Neural cell (in vitro differentiated cells): Measurements from ENCODE around the gene RBBP8NL. TPM values are rescaled to one million over a fixed set of nuclear protein-coding genes. Genes with fewer than 3 reads are reported as not detected.

ENCODE experiments used
- H2AFZ ChIP-seq: fragments of 200-600, 300-800 bp; sonication (generic), shearing (Covaris generic); 2 replicates; pipeline ENCODE4 v1.6.0; 2014; ENCODE audit warnings: low read depth, mild to moderate bottlenecking, antibody characterized with exemption, low read length, moderate library complexity
- H3F3A ChIP-seq: fragments of 200-600 bp; shearing (Covaris generic); 2 replicates; pipeline ENCODE4 v1.6.1; 2016; ENCODE audit warnings: mild to moderate bottlenecking, moderate library complexity, mixed read lengths, antibody characterized with exemption, low read length; ENCODE audit not compliant: insufficient read depth, poor library complexity, severe bottlenecking
- H3K27ac ChIP-seq: fragments of 200-600, 300-800 bp; sonication (generic), shearing (Covaris generic); 2 replicates; pipeline ENCODE4 v1.5.1; 2014; ENCODE audit warnings: mild to moderate bottlenecking, low read length, moderate library complexity
- H3K27me3 ChIP-seq: fragments of 300-800, 200-600 bp; sonication (generic), shearing (Covaris generic); 2 replicates; pipeline ENCODE4 v1.6.0; 2014; ENCODE audit warnings: mild to moderate bottlenecking, low read depth, low read length, moderate library complexity; ENCODE audit not compliant: insufficient read depth
- H3K36me3 ChIP-seq: fragments of 300-800, 200-600 bp; sonication (generic), shearing (Covaris generic); 2 replicates; pipeline ENCODE4 v1.5.1; 2014; ENCODE audit warnings: mild to moderate bottlenecking, antibody characterized with exemption, low read length, moderate library complexity; ENCODE audit not compliant: insufficient read depth
- H3K4me2 ChIP-seq: fragments of 300-800, 200-600 bp; sonication (generic), shearing (Covaris generic); 2 replicates; pipeline ENCODE4 v1.6.0; 2014; ENCODE audit warnings: mild to moderate bottlenecking, low read length
- H3K4me3 ChIP-seq: fragments of 300-800, 200-600 bp; sonication (generic), shearing (Covaris generic); 2 replicates; pipeline ENCODE4 v1.5.1; 2014; ENCODE audit warnings: mild to moderate bottlenecking, low read length, moderate library complexity
- H3K79me2 ChIP-seq: fragments of 200-600 bp; shearing (Covaris generic); replicated peaks from 2 replicates; pipeline ENCODE4 v1.6.0; 2014; ENCODE audit warnings: mild to moderate bottlenecking, low read length, moderate library complexity; ENCODE audit not compliant: insufficient read depth
- H3K9ac ChIP-seq: fragments of 300-800, 200-600 bp; sonication (generic), shearing (Covaris generic); 2 replicates; pipeline ENCODE4 v1.6.1; 2016; ENCODE audit warnings: mild to moderate bottlenecking, low read length, mixed read lengths
- H3K9me2 ChIP-seq: fragments of 200-600 bp; shearing (Covaris generic); 2 replicates; pipeline ENCODE4 v1.6.1; 2016; ENCODE audit warnings: mild to moderate bottlenecking, low read length, mixed read lengths; ENCODE audit not compliant: insufficient read depth
- H3K9me3 ChIP-seq: fragments of 200-600, 300-800 bp; sonication (generic), shearing (Covaris generic); 2 replicates; pipeline ENCODE4 v1.6.1; 2016; ENCODE audit warnings: mild to moderate bottlenecking, mixed run types, low read length, moderate library complexity, mixed read lengths
- H4K20me1 ChIP-seq: fragments of 200-600 bp; shearing (Covaris generic); 2 replicates; pipeline ENCODE4 v1.6.1; 2016; ENCODE audit warnings: mild to moderate bottlenecking, mixed run types; ENCODE audit not compliant: insufficient read depth
- EP300 ChIP-seq: fragments of 450-650 bp; conservative IDR thresholded peaks from 2 replicates; pipeline ENCODE4 v1.6.1; 2014; ENCODE audit warnings: antibody characterized with exemption, mild to moderate bottlenecking, moderate library complexity; ENCODE audit not compliant: poor library complexity, severe bottlenecking
- EZH2 ChIP-seq: fragments of 200-600, 300-800 bp; shearing (Covaris generic), sonication (generic); IDR thresholded peaks from 2 replicates; pipeline ENCODE4 v1.6.1; 2014; ENCODE audit warnings: antibody characterized with exemption, low read length, borderline replicate concordance, mild to moderate bottlenecking; ENCODE audit not compliant: insufficient read depth, poor library complexity, severe bottlenecking
- MXI1 ChIP-seq: fragments of 450-650 bp; conservative IDR thresholded peaks from 2 replicates; pipeline ENCODE4 v1.6.1; 2014; ENCODE audit warnings: antibody characterized with exemption, mild to moderate bottlenecking; ENCODE audit not compliant: poor library complexity, severe bottlenecking
- POLR2AphosphoS5 ChIP-seq: IDR thresholded peaks from 2 replicates; pipeline ENCODE4 v1.6.1; 2012
- RAD21 ChIP-seq: fragments of 450-650 bp; conservative IDR thresholded peaks from 2 replicates; pipeline ENCODE4 v1.6.1; 2014; ENCODE audit warnings: antibody characterized with exemption, mild to moderate bottlenecking, moderate library complexity
- REST ChIP-seq: IDR thresholded peaks from 2 replicates; pipeline ENCODE4 v1.6.1; 2012; ENCODE audit warnings: borderline replicate concordance
- SMC3 ChIP-seq: fragments of 450-650 bp; conservative IDR thresholded peaks from 2 replicates; pipeline ENCODE4 v1.6.1; 2014; ENCODE audit warnings: antibody characterized with exemption, mild to moderate bottlenecking, moderate library complexity; ENCODE audit not compliant: poor library complexity
- TAF1 ChIP-seq: IDR thresholded peaks from 2 replicates; pipeline ENCODE4 v1.6.1; 2012; ENCODE audit warnings: low read depth
- polyA plus RNA-seq: library from polyadenylated mRNA; depleted of rRNA; stranded (reverse); fragments of >200 nt; gene quantifications from 2 replicates; pipeline ENCODE4 v1.2.3, GENCODE V29; 2014
- TF ChIP-seq, protein P1 (sequence below): fragments of 450-650 bp; IDR thresholded peaks from 2 replicates; pipeline ENCODE4 v1.5.1; 2014; ENCODE audit warnings: antibody characterized with exemption, mild to moderate bottlenecking, moderate library complexity; ENCODE audit not compliant: poor library complexity, severe bottlenecking

The RBBP8NL gene
- polyA plus RNA-seq, 1 donor from 2014 or later, result not detected

DNA sequence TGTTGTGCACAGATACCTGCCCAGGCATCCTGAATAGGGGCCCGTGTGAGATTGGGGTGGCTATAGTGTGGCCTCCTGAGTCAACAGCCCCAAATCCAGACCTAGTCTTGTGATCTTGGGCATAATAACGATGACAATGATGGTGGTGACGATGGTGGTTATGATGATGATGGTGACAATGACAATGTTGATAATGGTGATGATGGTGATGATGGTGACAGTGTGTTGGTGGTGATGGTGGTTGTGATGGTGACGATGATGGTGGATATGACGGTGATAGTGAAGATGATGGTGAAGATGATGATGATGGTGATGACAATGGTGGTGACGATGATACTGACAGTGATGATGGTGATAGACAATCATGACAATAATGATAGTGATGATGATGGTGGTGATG lies 45.5 kb downstream of the RBBP8NL start:
- Histone ChIP-seq H3K27ac (no peak overlapping the region), H3K4me2 (no peak overlapping the region), H3K79me2 (peaks cover 16% of the 10 kb centered on the region), H3K9me3 (no peaks in the 10 kb centered on the region), H2AFZ (no peak overlapping the region), H3F3A (no peaks in the 10 kb centered on the region), H3K27me3 (no peaks in the 10 kb centered on the region), H3K9me2 (no peaks in the 10 kb centered on the region), H3K4me3 (no peak overlapping the region), H3K9ac (no peak overlapping the region), H3K36me3 (no peaks in the 10 kb centered on the region), H4K20me1 (no peaks in the 10 kb centered on the region)
- no peak for TF ChIP-seq REST
- no peak for TF ChIP-seq POLR2AphosphoS5
- TF ChIP-seq, protein P1, sequence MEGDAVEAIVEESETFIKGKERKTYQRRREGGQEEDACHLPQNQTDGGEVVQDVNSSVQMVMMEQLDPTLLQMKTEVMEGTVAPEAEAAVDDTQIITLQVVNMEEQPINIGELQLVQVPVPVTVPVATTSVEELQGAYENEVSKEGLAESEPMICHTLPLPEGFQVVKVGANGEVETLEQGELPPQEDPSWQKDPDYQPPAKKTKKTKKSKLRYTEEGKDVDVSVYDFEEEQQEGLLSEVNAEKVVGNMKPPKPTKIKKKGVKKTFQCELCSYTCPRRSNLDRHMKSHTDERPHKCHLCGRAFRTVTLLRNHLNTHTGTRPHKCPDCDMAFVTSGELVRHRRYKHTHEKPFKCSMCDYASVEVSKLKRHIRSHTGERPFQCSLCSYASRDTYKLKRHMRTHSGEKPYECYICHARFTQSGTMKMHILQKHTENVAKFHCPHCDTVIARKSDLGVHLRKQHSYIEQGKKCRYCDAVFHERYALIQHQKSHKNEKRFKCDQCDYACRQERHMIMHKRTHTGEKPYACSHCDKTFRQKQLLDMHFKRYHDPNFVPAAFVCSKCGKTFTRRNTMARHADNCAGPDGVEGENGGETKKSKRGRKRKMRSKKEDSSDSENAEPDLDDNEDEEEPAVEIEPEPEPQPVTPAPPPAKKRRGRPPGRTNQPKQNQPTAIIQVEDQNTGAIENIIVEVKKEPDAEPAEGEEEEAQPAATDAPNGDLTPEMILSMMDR, result no peak
- TF ChIP-seq MXI1, result no peak
- TF ChIP-seq TAF1, result no peak
- TF ChIP-seq EP300, result no peak
- TF ChIP-seq RAD21, result no peak

GRCh38 chr20:62381202-62381797 lies 46.0 kb downstream of the RBBP8NL start:
- Histone ChIP-seq H3K27me3 (no peaks in the 10 kb centered on the region), H3K79me2 (peaks cover 13% of the 10 kb centered on the region), H4K20me1 (no peaks in the 10 kb centered on the region), H3K9me2 (no peaks in the 10 kb centered on the region), H3K4me2 (no peak overlapping the region), H3K4me3 (no peak overlapping the region), H2AFZ (no peak overlapping the region), H3K36me3 (no peaks in the 10 kb centered on the region), H3K27ac (no peak overlapping the region), H3K9ac (no peak overlapping the region), H3F3A (no peaks in the 10 kb centered on the region), H3K9me3 (no peaks in the 10 kb centered on the region)
- TF ChIP-seq EP300 (no peak), RAD21 (no peak)

DNA sequence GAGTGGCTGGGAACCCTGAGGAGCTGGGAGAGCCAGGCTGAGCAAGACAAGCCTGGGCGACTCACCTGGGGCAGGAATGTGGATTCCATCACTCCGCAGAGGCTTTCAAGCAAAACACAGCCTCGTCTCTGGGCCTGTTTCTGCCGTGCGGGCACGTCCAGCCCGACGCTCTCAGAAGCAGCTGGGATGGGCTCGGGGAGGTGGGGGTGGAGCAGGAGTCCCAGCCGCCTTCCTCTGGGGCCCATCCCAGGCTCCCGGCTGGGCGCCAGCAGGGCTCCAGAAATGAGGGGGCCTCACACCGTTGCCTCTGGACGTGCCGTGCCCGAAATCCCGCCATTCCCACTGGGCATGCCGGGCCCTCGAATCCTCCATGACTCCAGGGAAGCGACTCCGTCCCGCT lies 49.1 kb downstream of the RBBP8NL start:
- H3K4me3 ChIP-seq, result no peak overlapping the region
- no peaks in the 10 kb centered on the region for H3K9me2 ChIP-seq
- H3K9me3 ChIP-seq, result no peaks in the 10 kb centered on the region
- H3K27me3 ChIP-seq, result no peaks in the 10 kb centered on the region
- no peak overlapping the region for H3K4me2 ChIP-seq
- H4K20me1 ChIP-seq, result no peaks in the 10 kb centered on the region
- no peaks in the 10 kb centered on the region for H3K79me2 ChIP-seq
- no peak overlapping the region for H3K27ac ChIP-seq
- H3K9ac ChIP-seq, result no peak overlapping the region
- H3K36me3 ChIP-seq, result no peaks in the 10 kb centered on the region
- no peak for TF ChIP-seq EP300
- TF ChIP-seq POLR2AphosphoS5, result no peak
- no peak for TF ChIP-seq TAF1
- no peak for TF ChIP-seq SMC3
- no peak for TF ChIP-seq REST
- no peak for TF ChIP-seq EZH2
- no peak for TF ChIP-seq MXI1
- H2AFZ ChIP-seq, result no peak overlapping the region
- H3F3A ChIP-seq, result no peaks in the 10 kb centered on the region
